ENCODE measurements around the gene RET.

Gene RET

DNA sequence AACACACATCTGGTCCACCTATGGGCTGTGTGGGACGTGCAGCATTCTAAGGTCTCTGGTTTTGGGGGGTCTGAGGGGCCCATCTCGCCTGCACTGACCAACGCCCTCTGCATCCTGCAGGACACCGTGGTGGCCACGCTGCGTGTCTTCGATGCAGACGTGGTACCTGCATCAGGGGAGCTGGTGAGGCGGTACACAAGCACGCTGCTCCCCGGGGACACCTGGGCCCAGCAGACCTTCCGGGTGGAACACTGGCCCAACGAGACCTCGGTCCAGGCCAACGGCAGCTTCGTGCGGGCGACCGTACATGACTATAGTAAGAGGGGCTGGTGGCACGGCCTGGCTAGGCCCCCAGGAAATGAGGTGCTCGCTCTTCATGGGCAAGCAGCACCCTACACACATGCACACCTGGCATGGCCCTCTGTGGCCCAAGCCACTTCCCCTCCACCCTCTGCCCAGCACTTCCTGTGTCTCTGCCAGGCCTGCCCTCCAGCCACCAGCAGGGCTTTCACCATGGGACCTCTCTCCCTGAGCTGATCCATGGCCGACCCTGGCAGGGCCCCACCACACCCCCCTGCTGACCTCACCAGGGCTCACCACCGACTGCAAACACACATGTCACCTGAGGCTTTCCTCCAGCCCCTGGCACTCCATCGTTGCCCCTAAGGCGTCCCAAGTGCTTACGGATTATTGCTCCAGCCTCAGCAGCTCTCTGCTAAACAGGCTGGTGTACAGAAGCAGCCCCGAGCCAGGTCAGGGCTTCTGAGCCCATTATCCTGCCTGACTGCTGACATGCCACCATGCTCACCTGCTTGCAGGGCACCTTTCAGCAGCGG is 29.6 kb downstream of the RET start:
- TF ChIP-seq, protein P1, sequence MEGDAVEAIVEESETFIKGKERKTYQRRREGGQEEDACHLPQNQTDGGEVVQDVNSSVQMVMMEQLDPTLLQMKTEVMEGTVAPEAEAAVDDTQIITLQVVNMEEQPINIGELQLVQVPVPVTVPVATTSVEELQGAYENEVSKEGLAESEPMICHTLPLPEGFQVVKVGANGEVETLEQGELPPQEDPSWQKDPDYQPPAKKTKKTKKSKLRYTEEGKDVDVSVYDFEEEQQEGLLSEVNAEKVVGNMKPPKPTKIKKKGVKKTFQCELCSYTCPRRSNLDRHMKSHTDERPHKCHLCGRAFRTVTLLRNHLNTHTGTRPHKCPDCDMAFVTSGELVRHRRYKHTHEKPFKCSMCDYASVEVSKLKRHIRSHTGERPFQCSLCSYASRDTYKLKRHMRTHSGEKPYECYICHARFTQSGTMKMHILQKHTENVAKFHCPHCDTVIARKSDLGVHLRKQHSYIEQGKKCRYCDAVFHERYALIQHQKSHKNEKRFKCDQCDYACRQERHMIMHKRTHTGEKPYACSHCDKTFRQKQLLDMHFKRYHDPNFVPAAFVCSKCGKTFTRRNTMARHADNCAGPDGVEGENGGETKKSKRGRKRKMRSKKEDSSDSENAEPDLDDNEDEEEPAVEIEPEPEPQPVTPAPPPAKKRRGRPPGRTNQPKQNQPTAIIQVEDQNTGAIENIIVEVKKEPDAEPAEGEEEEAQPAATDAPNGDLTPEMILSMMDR (IDR thresholded peaks at IDR 0.05; ENCODE audit: insufficient read depth, missing control alignments): no peak
- DNase-seq (ENCODE audit: insufficient read length, low spot score) (no peak), FAIRE-seq (no peak)

GRCh38 chr10:43108951-43109350 is 32.1 kb downstream of the RET start:
- no peak for DNase-seq (ENCODE audit: insufficient read length, low spot score)
- TF ChIP-seq, protein P1 (IDR thresholded peaks at IDR 0.05; ENCODE audit: insufficient read depth, missing control alignments): no peak

DNA sequence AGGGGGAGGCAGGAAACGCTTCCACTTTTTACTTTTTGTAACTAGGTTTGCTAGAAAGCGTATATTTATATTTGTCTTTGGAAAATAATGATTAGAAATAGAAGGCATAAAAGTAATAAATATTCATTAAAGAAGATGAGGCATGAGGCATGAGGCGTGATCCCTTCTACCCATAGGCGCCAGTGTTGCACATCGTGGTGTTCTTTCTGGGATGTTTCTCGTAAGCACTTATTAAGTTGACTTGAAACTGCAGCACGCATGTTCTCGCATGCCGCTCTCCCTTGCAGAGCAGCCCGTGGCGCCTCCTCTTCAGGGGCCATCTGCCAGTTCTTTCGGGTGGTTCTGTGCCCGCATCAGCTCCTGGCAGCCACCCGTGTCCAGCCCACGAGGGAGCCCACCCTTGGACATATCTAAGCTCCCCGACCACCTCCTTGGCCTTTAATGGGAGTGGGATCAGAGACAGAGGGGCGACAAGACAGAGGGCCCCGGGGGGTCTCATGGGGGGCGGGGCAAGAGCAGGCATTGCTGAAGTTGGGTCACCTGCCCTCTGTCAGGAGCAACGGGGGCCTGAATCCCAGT is 32.9 kb downstream of the RET start:
- TF ChIP-seq, protein P1 (IDR thresholded peaks at IDR 0.05; ENCODE audit: insufficient read depth, missing control alignments): no peak
- FAIRE-seq (no peak), DNase-seq (ENCODE audit: insufficient read length, low spot score) (no peak)

More at GRCh38 chr10:43108951-43109350, 32.1 kb downstream of the RET start:
- FAIRE-seq: no peak

- DNase-seq (ENCODE audit: insufficient read length, low spot score): no peak
- FAIRE-seq: no peak
- TF ChIP-seq, protein P1 (IDR thresholded peaks at IDR 0.05; ENCODE audit: insufficient read depth, missing control alignments): no peak
Measured at GRCh38 chr10:43110338-43111071, 33.6 kb downstream of the RET start.

DNA sequence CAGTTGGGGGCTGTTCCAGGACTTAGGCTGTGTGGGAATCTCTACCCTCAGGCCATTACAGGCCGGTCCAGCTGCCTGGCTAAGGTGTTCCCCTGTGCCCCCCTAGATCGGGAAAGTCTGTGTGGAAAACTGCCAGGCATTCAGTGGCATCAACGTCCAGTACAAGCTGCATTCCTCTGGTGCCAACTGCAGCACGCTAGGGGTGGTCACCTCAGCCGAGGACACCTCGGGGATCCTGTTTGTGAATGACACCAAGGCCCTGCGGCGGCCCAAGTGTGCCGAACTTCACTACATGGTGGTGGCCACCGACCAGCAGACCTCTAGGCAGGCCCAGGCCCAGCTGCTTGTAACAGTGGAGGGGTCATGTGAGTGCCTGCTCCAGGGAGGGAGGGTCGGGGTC is 34.2 kb downstream of the RET start:
- FAIRE-seq (no peak), DNase-seq (ENCODE audit: insufficient read length, low spot score) (no peak)
- TF ChIP-seq, protein P1 (IDR thresholded peaks at IDR 0.05; ENCODE audit: insufficient read depth, missing control alignments): no peak

- FAIRE-seq: no peak
- DNase-seq (ENCODE audit: insufficient read length, low spot score): no peak
- TF ChIP-seq, protein P1 (IDR thresholded peaks at IDR 0.05; ENCODE audit: insufficient read depth, missing control alignments): no peak
Measured at GRCh38 chr10:43111921-43112607, 35.2 kb downstream of the RET start.
